GM20000 (cell line): Measurements from ENCODE around the gene ST6GALNAC2.
"Not testable (repeated sequence)": the region's sequence is repeated elsewhere in the genome, so short reads cannot be mapped to it uniquely, and the experiment has no call there.

ENCODE experiments used
- DNase-seq: peaks from one replicate; pipeline ENCODE4 v3.0.0; 2012; ENCODE audit warnings: low spot score
- CTCF ChIP-seq: IDR thresholded peaks from 2 replicates; pipeline ENCODE4 v1.5.1; 2012; ENCODE audit warnings: mild to moderate bottlenecking, control low read depth; ENCODE audit errors: extremely low read depth, missing control alignments

The ST6GALNAC2 gene

GRCh38 chr17:76561332-76561731 lies 24.3 kb downstream of the ST6GALNAC2 start:
- DNase-seq, result no peak
- no peak for TF ChIP-seq CTCF

GRCh38 chr17:76560877-76561221 lies 24.8 kb downstream of the ST6GALNAC2 start:
- no peak for DNase-seq
- no peak for TF ChIP-seq CTCF

DNA sequence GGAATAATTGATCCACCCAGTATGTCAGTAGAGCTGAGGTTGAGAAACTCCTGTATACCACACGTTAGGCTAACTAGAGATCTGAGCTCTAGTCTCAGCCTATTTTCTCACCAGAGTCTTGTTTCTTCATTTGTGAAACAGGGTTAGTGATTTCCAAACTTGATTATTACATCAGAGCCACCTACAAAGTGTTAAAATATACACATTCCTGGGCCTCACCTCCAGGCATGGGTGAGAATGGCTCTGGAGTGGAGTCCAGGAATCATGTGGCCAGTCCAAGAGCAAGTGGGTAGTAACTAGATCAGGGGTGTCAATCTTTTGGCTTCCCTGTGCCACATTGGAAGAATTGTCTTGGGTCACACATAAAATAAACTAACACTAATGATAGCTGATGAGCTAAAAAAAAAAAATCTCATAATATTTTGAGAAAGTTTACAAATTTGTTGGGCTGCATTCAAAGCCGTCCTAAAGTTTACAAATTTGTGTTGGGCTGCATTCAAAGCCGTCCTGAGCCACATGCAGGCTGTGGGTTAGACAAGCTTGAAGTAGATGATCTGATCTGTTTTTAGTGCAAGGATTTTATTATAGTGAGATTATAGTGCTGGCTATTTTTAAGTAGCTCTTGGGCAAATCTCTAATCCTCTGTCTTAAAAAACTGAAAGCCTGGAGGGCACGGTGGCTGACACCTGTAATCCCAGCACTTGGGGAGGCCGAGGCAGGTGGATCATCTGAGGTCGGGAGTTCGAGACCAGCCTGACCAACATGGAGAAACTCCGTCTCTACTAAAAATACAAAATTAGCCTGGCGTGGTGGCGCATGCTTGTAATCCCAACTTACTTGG lies 25.4 kb downstream of the ST6GALNAC2 start:
- TF ChIP-seq CTCF, result no peak
- no peak for DNase-seq

DNA sequence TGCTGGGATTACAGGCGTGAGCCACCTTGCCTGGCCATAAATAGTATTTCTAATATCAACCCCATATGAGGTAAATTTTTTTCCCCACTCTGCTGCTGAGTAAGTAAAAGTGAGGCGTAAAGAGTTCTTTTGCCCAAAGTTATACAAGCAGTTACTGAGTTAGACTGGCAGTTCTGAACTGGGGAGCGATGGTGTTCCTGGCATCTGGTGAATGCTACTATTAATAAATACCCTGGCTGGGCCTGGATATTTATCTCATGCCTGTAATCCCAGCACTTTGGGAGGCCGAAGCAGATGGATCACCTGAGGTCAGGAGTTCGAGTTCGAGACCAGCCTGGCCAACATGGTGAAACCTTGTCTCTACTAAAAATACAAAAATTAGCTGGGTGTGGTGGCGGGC lies 26.2 kb downstream of the ST6GALNAC2 start:
- not testable (repeated sequence) for DNase-seq

GRCh38 chr17:76558198-76559095 lies 27.2 kb downstream of the ST6GALNAC2 start:
- no peak for DNase-seq
- peak; percentile 52 for TF ChIP-seq CTCF

DNA sequence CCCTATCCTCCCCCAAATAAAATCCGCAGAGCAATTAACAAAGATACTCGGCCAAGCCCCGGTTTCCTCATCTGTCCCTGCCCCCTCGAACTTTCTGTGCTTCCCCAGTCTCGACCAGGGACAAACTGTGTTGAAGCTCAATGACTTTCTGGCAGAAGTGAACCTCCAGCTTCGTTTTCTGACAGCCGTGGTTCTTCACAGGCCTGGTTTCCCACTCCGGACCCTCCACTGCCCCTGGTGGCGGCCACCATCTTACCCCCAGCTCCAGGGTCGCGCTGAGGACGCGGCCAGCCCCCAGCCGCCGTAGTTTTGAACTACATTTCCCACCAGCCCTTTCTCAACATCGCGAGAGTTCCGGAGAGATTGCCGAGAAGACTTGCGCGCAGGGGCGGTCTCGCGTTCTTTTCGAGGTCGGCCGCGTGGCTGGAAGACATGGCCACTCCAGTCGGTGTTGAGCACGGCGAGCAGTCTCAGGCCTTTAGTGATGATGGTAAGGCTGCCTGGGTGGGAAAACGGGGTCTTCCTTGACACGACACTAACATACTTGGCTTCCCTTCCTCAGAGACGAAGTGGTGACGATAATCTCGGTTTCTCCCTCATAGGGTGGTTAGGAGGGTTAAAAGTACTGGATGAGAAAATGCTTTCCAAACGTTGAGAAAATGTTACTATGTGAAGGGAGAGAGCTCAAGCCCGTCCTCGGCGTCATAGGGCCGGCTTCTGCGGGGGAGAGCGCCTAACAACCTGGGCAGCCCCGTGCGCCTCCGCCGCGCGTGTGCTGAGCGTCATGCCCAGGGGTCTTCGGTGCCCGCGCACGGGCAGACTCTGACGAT lies 28.1 kb downstream of the ST6GALNAC2 start:
- DNase-seq, result peak; percentile 91
- TF ChIP-seq CTCF, result peak; percentile 36

GRCh38 chr17:76556765-76557367 lies 28.8 kb downstream of the ST6GALNAC2 start:
- no peak for TF ChIP-seq CTCF
- DNase-seq, result no peak
